Hepatocyte (in vitro differentiated cells): ENCODE results near the gene ATXN3L. TPM values are rescaled to one million over a fixed set of nuclear protein-coding genes. Genes with fewer than 3 reads are reported as not detected.

Source experiments
- DNase-seq: peaks from one replicate; pipeline ENCODE4 v3.0.0-alpha.2; 2016; ENCODE audit warnings: low spot score
- H2AFZ ChIP-seq: fragments of 200-600 bp; sonication (generic); 2 replicates; pipeline ENCODE4 v1.6.0; 2016; ENCODE audit warnings: antibody characterized with exemption, mild to moderate bottlenecking
- H3K27ac ChIP-seq: fragments of 200-600 bp; sonication (generic); 2 replicates; pipeline ENCODE4 v1.5.1; 2016; ENCODE audit warnings: mild to moderate bottlenecking
- H3K27me3 ChIP-seq: fragments of 200-600 bp; sonication (generic); 2 replicates; pipeline ENCODE4 v1.6.1; 2016
- H3K36me3 ChIP-seq: fragments of 200-600 bp; sonication (generic); replicated peaks from 2 replicates; pipeline ENCODE4 v1.5.1; 2016; ENCODE audit warnings: low read depth; ENCODE audit not compliant: insufficient read depth
- H3K4me1 ChIP-seq: fragments of 200-600 bp; sonication (generic); 2 replicates; pipeline ENCODE4 v1.5.1; 2016; ENCODE audit warnings: mild to moderate bottlenecking, moderate library complexity; ENCODE audit not compliant: insufficient read depth
- H3K4me2 ChIP-seq: fragments of 200-600 bp; sonication (generic); 2 replicates; pipeline ENCODE4 v1.6.0; 2016
- H3K4me3 ChIP-seq: fragments of 200-600 bp; sonication (generic); 2 replicates; pipeline ENCODE4 v1.5.1; 2016; ENCODE audit warnings: mild to moderate bottlenecking
- H3K79me2 ChIP-seq: fragments of 200-600 bp; sonication (generic); 2 replicates; pipeline ENCODE4 v1.6.0; 2017; ENCODE audit warnings: mild to moderate bottlenecking
- H3K9me2 ChIP-seq: fragments of 200-600 bp; sonication (generic); replicated peaks from 2 replicates; pipeline ENCODE4 v1.6.0; 2017; ENCODE audit warnings: mild to moderate bottlenecking; ENCODE audit not compliant: insufficient read depth
- H3K9me3 ChIP-seq: fragments of 200-600 bp; sonication (generic); 2 replicates; pipeline ENCODE4 v1.5.1; 2016; ENCODE audit warnings: low read depth, mild to moderate bottlenecking
- H4K20me1 ChIP-seq: fragments of 200-600 bp; sonication (generic); 2 replicates; pipeline ENCODE4 v1.6.0; 2016; ENCODE audit warnings: mild to moderate bottlenecking; ENCODE audit not compliant: insufficient read depth, poor library complexity, severe bottlenecking
- EZH2 ChIP-seq: fragments of 200-600 bp; sonication (generic); IDR thresholded peaks from 2 replicates; pipeline ENCODE4 v1.6.1; 2016; ENCODE audit warnings: antibody characterized with exemption, mild to moderate bottlenecking, borderline replicate concordance
- EZH2phosphoT487 ChIP-seq: fragments of 200-600 bp; sonication (generic); IDR thresholded peaks from one replicate; pipeline ENCODE4 v1.6.1; 2018; ENCODE audit warnings: antibody characterized with exemption, mild to moderate bottlenecking, low read depth, moderate library complexity; ENCODE audit not compliant: unreplicated experiment, severe bottlenecking
- WGBS: methylation state at CpG from one replicate; pipeline ENCODE4 v1.1.6; 2016; ENCODE audit warnings: low lambda C conversion rate; ENCODE audit errors: missing lambda C conversion rate; 5-methylcytosine and 5-hydroxymethylcytosine counted together
- polyA plus RNA-seq: library from polyadenylated mRNA; unstranded; fragments of >200 nt; fragmentation: Nextera tagmentation; extraction: Ambion mirVana; gene quantifications from 2 replicates; pipeline ENCODE4 v1.2.1, GENCODE V29; 2016
- total RNA-seq: library from RNA; depleted of rRNA; stranded (reverse); fragments of >200 nt; gene quantifications from 2 replicates; pipeline ENCODE4 v1.2.3, GENCODE V29; 2014
- TF ChIP-seq, protein P1 (sequence below): fragments of 200-600 bp; sonication (generic); IDR thresholded peaks from 2 replicates; pipeline ENCODE4 v1.5.1; 2016; ENCODE audit warnings: antibody characterized with exemption, mild to moderate bottlenecking; ENCODE audit not compliant: poor library complexity

ATXN3L gene
- total and polyA plus RNA-seq, 2 experiments from 2014 or later = not detected

DNA sequence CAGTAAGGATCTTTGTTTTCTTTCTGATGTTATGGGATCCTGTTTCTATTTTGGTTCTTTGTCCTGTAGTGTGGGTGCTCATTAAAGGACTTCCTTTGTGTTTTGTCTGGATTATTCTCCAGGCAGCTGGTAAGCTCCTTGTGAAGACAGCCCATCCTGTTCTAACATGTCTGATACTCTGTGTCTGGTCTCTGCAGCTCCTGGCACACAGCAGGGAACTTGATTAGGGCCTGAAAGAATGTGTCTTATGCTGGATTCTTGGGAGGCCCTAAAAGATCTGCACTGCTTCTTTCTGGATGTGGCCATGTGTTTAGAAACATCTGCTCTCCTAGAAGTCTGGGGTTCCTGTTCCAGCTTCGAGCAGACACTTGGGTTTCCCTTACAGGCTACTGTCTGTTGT lies 38.1 kb upstream of the ATXN3L start:
- no peak overlapping the region for H3K4me2 ChIP-seq
- H3K27me3 ChIP-seq = no peaks in the 10 kb centered on the region
- H3K9me2 ChIP-seq = no peaks in the 10 kb centered on the region
- H3K36me3 ChIP-seq = no peaks in the 10 kb centered on the region
- 48% methylated on average over 1 of the region's 1 CpG for WGBS
- no peaks in the 10 kb centered on the region for H3K9me3 ChIP-seq
- no peaks in the 10 kb centered on the region for H4K20me1 ChIP-seq
- H3K27ac ChIP-seq = peak overlapping the region; percentile 38
- H2AFZ ChIP-seq = peak overlapping the region; percentile 14
- H3K4me1 ChIP-seq = no peaks in the 10 kb centered on the region
- DNase-seq = peak; percentile 32
- no peaks in the 10 kb centered on the region for H3K79me2 ChIP-seq
- TF ChIP-seq EZH2phosphoT487 = no peak
- no peak for TF ChIP-seq EZH2
- TF ChIP-seq, protein P1, sequence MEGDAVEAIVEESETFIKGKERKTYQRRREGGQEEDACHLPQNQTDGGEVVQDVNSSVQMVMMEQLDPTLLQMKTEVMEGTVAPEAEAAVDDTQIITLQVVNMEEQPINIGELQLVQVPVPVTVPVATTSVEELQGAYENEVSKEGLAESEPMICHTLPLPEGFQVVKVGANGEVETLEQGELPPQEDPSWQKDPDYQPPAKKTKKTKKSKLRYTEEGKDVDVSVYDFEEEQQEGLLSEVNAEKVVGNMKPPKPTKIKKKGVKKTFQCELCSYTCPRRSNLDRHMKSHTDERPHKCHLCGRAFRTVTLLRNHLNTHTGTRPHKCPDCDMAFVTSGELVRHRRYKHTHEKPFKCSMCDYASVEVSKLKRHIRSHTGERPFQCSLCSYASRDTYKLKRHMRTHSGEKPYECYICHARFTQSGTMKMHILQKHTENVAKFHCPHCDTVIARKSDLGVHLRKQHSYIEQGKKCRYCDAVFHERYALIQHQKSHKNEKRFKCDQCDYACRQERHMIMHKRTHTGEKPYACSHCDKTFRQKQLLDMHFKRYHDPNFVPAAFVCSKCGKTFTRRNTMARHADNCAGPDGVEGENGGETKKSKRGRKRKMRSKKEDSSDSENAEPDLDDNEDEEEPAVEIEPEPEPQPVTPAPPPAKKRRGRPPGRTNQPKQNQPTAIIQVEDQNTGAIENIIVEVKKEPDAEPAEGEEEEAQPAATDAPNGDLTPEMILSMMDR = no peak
- no peak overlapping the region for H3K4me3 ChIP-seq

DNA sequence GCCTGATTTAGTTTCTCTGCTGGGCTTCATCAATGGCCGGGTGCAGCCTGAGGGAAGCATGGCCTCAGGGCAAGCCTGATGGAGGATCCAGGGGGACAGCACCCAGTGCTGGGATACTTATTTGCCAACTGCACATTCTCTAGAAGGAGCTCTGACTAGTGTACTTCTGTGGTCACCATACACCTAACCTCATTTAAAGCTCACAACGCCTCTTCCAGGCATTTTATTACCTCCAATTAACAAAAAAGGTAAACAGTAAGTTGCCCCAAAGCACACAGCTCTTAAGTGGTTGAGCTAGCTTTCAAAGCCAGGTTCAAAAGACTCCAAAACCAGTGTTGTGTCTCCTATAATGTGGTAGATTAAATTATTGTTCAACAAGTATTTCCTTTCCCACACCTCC lies 26.8 kb upstream of the ATXN3L start:
- TF ChIP-seq EZH2 = no peak
- TF ChIP-seq EZH2phosphoT487 = no peak
- DNase-seq = peak; percentile 13
- Histone ChIP-seq H3K9me3 (no peaks in the 10 kb centered on the region), H3K27ac (peak overlapping the region; percentile 63), H2AFZ (no peak overlapping the region), H3K79me2 (no peaks in the 10 kb centered on the region), H3K4me2 (no peak overlapping the region), H3K36me3 (no peaks in the 10 kb centered on the region), H3K4me1 (peaks cover 11% of the 10 kb centered on the region), H3K4me3 (no peak overlapping the region), H4K20me1 (no peaks in the 10 kb centered on the region), H3K27me3 (no peaks in the 10 kb centered on the region), H3K9me2 (no peaks in the 10 kb centered on the region)
- 53% methylated on average over 2 of the region's 2 CpGs for WGBS

DNA sequence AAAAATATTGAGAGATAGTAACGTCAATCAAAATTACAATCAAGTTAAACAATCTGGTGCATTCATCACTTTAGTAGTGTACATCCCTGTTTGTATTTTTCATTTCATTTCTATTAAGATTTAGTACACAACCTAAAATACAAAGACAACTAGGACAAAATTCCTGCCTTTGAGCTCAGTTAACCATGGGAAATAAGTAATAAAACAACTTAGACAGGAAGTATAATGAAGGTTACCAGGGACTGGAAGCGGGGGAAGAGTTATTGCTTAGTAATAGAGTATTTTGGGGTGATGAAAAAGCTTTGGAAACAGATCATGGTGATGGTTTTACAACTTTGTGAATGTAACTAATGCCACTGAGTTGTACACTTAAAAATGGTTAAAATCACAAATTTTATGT lies 25.6 kb upstream of the ATXN3L start:
- no peaks in the 10 kb centered on the region for H3K36me3 ChIP-seq
- H3K4me2 ChIP-seq = no peak overlapping the region
- H3K79me2 ChIP-seq = no peaks in the 10 kb centered on the region
- no peak overlapping the region for H3K27ac ChIP-seq
- H3K9me2 ChIP-seq = no peaks in the 10 kb centered on the region
- TF ChIP-seq, protein P1 = no peak
- TF ChIP-seq EZH2phosphoT487 = no peak
- TF ChIP-seq EZH2 = no peak
- no peaks in the 10 kb centered on the region for H4K20me1 ChIP-seq
- peaks cover 15% of the 10 kb centered on the region for H3K4me1 ChIP-seq
- no peak overlapping the region for H2AFZ ChIP-seq
- no peak for DNase-seq
- no peaks in the 10 kb centered on the region for H3K9me3 ChIP-seq
- 89% methylated on average over 2 of the region's 2 CpGs for WGBS
- H3K4me3 ChIP-seq = no peak overlapping the region
- H3K27me3 ChIP-seq = no peaks in the 10 kb centered on the region

DNA sequence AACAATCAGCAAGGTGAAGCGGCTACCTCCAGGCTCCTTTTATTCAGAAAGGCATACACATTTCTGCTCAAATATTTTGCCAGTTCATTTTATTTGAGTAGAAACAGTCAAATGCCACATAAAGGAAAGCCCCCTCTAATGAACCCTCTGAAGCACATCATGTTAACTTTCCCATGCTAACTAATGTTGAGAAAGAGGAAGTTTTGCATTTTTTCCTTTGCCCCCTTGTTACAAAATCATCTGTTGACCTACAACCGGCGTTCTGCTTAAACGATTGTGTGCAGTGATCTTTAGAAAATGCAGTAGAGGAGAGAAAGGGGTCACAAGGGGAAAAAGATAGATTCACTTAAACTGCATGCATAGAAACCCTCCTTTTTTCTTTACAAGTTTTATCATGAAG lies 25.2 kb upstream of the ATXN3L start:
- Histone ChIP-seq H3K79me2 (no peaks in the 10 kb centered on the region), H3K27me3 (no peaks in the 10 kb centered on the region), H3K4me2 (no peak overlapping the region), H3K9me3 (no peaks in the 10 kb centered on the region), H3K36me3 (no peaks in the 10 kb centered on the region), H2AFZ (no peak overlapping the region), H4K20me1 (no peaks in the 10 kb centered on the region), H3K9me2 (no peaks in the 10 kb centered on the region), H3K4me1 (peaks cover 15% of the 10 kb centered on the region), H3K27ac (no peak overlapping the region), H3K4me3 (no peak overlapping the region)
- TF ChIP-seq, protein P1 = no peak
- TF ChIP-seq EZH2phosphoT487 = no peak
- WGBS = 67% methylated on average over 4 of the region's 4 CpGs
- no peak for DNase-seq
